Erythroblast (primary cell): ENCODE results near the gene CRHR1.

ENCODE experiments used
- DNase-seq, 2 experiments: peaks; one replicate each; lab custom pipeline; 2025; lab: John Stamatoyannopoulos, UW
- GATA1 ChIP-seq: IDR thresholded peaks from 2 replicates; pipeline ENCODE4 v1.6.1; 2011; ENCODE audit warnings: low read depth, mild to moderate bottlenecking, control low read depth, low read length, moderate library complexity
- POLR2A ChIP-seq: IDR thresholded peaks from 2 replicates; pipeline ENCODE4 v1.6.1; 2011; ENCODE audit warnings: mild to moderate bottlenecking, low read length

The CRHR1 gene

DNA sequence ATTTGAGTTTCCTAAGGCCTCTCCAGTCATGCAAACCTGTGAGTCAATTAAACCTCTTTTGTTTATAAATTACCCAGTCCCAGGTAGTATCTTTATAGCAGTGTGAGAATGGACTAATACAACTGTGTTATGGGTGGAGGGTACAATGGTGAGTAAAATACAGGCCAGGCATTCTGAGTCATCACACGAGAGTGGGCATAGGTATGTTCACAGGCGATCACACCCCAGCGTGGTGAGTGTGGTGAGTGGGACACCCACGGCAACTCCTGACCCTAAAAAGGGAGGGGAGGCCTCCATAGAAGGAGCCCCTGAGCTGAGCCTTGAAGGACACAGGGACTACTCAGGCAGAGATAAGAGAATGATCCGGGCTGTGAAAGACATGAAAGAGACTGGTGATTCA lies 87.6 kb downstream of the CRHR1 start:
- TF ChIP-seq POLR2A, result no peak
- DNase-seq, result no peak

DNA sequence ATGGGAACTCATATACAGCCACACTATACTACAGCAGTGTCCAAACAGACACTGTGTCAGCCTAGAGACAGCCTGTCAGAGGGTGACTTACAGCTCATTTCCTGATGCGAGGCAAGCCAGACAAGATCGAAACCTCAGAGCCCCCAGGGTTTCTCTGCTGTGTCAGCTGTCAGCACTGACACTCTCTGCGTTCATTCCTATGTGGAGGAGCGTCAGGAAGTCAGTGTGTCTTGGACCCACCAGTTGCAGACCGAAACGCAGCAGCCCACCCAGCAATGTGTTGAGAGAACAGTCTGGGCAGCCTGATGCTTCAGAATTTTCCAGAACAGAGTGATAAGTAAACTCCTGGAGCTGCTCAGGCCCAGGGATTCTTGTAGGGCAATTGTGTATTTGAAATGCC lies 89.6 kb downstream of the CRHR1 start:
- DNase-seq, result no peak
- no peak for TF ChIP-seq GATA1
- no peak for TF ChIP-seq POLR2A

DNA sequence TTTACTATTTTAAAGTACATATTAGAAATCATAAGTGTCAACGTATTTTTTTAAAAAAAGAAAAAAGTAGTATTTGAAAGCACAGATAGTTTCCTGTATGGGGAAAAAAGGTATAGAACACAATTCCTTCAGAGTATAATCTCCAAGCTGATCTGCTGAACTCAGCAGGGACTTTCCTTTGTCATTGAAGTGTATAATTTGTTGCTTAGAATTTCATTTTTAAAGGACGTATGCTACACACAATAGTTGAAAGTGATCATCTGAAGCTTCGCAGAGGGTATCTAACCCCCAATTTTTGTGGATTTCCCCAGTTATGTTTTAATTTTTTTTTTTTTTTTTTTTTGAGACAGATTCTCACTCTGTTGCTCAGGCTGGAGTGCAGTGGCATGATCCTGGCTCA lies 90.0 kb downstream of the CRHR1 start:
- no peak for TF ChIP-seq GATA1
- no peak for TF ChIP-seq POLR2A
- no peak for DNase-seq

DNA sequence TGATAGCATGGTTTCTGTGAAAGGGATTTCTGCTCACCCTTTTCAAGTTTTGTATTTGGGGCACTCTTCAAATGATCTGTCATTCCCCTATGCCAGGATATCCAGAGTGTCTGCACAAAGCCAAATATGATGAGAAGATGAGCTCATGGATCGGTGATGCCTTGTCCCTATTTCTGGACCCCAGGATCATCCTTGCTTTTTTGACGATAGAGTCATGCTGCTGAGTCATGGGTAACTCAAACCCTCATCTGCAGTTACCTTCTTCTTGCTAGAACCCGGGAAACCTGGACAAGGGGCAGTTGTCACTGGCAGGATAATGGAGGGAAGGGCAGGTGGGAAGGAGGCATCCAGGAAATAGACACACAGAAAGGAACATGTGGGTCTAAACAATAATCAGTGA lies 92.4 kb downstream of the CRHR1 start:
- TF ChIP-seq POLR2A (no peak), GATA1 (no peak)
- no peak for DNase-seq

DNA sequence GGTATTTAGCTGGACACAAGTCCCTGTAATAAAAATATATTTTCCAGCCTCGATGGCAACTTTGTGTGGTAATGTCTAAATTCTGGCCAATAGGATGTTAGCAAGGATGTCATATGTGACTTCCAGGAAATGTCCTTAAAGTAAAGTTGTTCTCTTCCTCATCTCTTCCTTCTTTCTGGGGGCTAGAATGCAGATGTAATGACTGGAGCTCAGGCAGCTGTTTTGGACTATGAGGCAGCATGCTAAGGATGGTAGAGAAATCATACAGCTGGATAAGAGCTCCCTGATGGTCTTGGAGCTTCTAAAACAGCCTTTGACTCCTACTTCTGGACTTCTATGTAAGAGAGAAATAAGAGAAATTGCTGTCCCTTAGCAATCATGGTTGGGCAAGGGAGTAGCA lies 93.3 kb downstream of the CRHR1 start:
- TF ChIP-seq GATA1 (no peak), POLR2A (no peak)
- DNase-seq, result no peak

DNA sequence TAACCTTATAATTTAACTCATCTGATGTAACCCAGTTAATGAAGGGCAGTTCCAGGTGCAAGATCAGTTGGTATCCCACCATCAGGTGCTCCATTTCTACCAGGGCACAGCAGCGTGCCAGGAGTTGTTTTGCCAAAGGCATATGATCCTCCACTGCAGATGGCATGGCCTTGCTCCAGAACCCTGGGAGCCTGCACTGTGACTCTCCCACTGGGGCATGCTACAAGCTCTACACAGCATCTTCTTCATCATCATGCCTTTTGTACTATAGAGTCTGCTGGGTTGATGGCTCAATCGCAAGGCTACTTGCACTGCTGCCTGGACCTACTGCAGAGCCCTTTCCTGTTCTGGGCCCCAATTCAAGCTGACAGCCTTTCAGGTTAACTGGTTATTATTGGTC lies 98.9 kb downstream of the CRHR1 start:
- no peak for TF ChIP-seq POLR2A
- TF ChIP-seq GATA1, result no peak
- DNase-seq, result no peak
